GM21529 (cell line): ENCODE data around the gene SLITRK2.

Source experiments
- ATAC-seq: cut with Tn5 transposase; IDR thresholded peaks from one replicate; pipeline ENCODE4 v1.9.1; 2021; ENCODE audit not compliant: unreplicated experiment

Gene SLITRK2

GRCh38 chrX:145817331-145818185 lies at the start of gene SLITRK2:
SLITRK2 (plus strand) TSS chrX:145817829; CDS start chrX:145822426, 4,597 bp downstream.
- no peak for ATAC-seq

GRCh38 chrX:145773006-145773405 lies 44.6 kb upstream of the SLITRK2 start:
- ATAC-seq, result no peak

GRCh38 chrX:145792281-145792680 lies 25.3 kb upstream of the SLITRK2 start:
- ATAC-seq, result no peak

- no peak for ATAC-seq
Observed at GRCh38 chrX:145803508-145803907, 14.1 kb upstream of the SLITRK2 start.

- no peak for ATAC-seq
Observed at GRCh38 chrX:145813081-145813480, 4.5 kb upstream of the SLITRK2 start.

GRCh38 chrX:145816601-145817315 lies 871 bp upstream of the SLITRK2 start:
- ATAC-seq, result no peak

GRCh38 chrX:145818186-145819113 lies 821 bp downstream of the SLITRK2 start:
- ATAC-seq, result no peak

- no peak for ATAC-seq
Observed at GRCh38 chrX:145820825-145821224, 3.2 kb downstream of the SLITRK2 start.

- ATAC-seq, result no peak
Observed at GRCh38 chrX:145821291-145821897, 3.8 kb downstream of the SLITRK2 start.

GRCh38 chrX:145821898-145822571 lies 4.4 kb downstream of the SLITRK2 start:
- no peak for ATAC-seq

GRCh38 chrX:145823132-145823531 lies 5.5 kb downstream of the SLITRK2 start:
- no peak for ATAC-seq

GRCh38 chrX:145825896-145826295 lies 8.3 kb downstream of the SLITRK2 start:
- ATAC-seq, result no peak

- no peak for ATAC-seq
Observed at GRCh38 chrX:145826466-145826865, 8.8 kb downstream of the SLITRK2 start.

GRCh38 chrX:145832796-145833195 lies 15.2 kb downstream of the SLITRK2 start:
- ATAC-seq, result no peak

- no peak for ATAC-seq
Observed at GRCh38 chrX:145840531-145840930, 22.9 kb downstream of the SLITRK2 start.

GRCh38 chrX:145843146-145843904 lies 25.7 kb downstream of the SLITRK2 start:
- ATAC-seq, result no peak

GRCh38 chrX:145844886-145845285 lies 27.3 kb downstream of the SLITRK2 start:
- no peak for ATAC-seq

- no peak for ATAC-seq
Observed at GRCh38 chrX:145848448-145848847, 30.8 kb downstream of the SLITRK2 start.

- no peak for ATAC-seq
Observed at GRCh38 chrX:145848857-145849256, 31.2 kb downstream of the SLITRK2 start.
